Right ventricle myocardium superior (tissue), 1 donor: ENCODE measurements around the gene LTB4R. TPM values are rescaled to one million over a fixed set of nuclear protein-coding genes. Genes with fewer than 3 reads are reported as not detected.

Experiments used
- ATAC-seq: fragments of 200-7000 bp; cut with Tn5 transposase; one replicate; pipeline ENCODE4 v1.9.1; 2020; ENCODE audit warnings: mild to moderate bottlenecking; ENCODE audit not compliant: poor library complexity
- DNase-seq: peaks from one replicate; pipeline ENCODE4 v3.0.0-alpha.2; 2020
- intact Hi-C: fragments of 100-400 bp; cut with DNase I; formaldehyde crosslinking; loops from one replicate; pipeline ENCODE4 v1.11.2; 2022
- total RNA-seq: library from RNA; stranded (reverse); fragmentation: NEBNext Ultra II Directional; extraction: Animal tissue kit (Norgen Biotek cat#: 25700); gene quantifications from one replicate; pipeline ENCODE4 v1.2.1, GENCODE V29; 2021
- donor health status: DM: no; HTN: yes; CAD: no; lungs with severe emphysema.

The LTB4R gene
- total RNA-seq, 1 donor from 2014 or later, result 1.8 TPM

DNA sequence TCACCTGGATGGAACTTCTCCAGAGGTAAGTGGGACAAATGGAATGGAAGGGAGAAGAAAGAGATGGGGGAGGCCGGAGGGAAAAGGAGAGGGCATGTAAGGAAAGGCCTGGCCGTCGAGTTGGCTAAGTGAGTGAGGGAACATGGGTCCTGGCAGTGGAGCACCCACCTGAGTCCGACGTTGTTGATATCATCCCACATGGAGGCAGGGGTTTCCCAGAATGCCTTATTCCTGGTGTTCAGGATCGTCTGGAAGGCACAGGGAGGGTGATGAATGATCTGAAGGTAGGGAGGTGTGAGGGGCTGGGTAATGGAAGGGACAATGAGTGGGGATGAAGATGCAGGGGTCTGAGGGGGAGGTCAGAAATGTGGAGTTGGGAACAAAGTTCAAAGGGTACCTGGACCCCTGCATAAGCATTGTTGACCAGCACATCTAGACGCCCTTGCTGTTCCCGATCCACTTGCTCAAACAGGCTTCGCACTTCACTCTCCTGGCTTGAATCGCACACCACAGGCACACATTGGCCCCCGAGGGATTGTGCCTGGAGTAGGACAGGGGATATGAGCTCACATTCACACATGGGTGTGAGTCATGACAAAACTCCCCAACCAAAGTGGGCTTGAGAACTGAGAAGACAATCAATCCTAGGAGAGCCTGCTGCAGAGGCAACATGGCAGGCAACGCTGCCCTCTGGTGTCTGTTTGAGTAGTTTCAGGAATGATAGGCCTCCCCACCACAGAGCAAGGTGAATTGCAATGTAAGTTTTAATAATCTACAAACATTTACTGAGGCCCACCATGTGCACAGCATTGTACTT is 14.8 kb upstream of the LTB4R start:
- DNase-seq, result peak; percentile 70
- intact Hi-C loops, result loop anchor here (2.0 kb wide), 1 partner anchor 54 kb away; the partner anchor contains the start of gene TINF2
- ATAC-seq, result peak; percentile 62

DNA sequence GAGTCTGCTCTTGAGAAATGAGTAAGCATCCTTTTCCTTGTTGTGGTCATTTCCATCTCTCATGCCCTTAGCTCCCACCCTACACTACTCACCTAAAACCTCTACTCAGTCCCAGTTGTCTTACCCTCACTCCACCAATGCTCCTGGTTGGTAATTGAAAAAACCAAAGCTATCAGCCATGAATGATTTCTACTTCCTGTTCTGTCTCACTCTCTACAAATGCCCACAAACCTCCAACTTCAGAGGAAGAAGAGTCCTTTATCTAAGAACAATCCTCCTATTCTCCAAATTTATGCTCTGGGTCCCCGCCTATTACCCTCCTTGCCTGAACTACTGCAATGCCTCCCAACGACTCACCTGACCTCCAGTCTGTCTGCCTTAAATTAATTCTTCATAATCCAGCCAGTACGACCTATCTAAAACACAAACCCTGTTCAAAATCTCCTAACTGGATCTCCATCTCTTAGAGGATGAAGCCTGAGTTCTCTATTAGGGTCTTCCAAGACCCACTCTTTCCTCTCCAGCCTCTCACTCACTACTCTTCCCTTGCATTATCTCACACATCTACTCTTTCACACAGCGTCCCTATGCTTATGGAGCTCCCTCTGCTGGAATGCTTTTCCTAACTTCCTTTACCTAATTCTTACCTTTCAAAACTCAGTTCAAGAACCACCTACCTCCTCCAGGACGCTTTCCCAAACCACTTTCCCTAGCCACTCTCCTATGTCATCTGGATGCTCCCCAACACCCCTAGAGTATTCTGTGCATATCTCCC is 13.9 kb upstream of the LTB4R start:
- intact Hi-C loops, result loop anchor here (2.0 kb wide), 1 partner anchor 55 kb away; the partner anchor contains the start of gene TINF2
- no peak for ATAC-seq
- no peak for DNase-seq

DNA sequence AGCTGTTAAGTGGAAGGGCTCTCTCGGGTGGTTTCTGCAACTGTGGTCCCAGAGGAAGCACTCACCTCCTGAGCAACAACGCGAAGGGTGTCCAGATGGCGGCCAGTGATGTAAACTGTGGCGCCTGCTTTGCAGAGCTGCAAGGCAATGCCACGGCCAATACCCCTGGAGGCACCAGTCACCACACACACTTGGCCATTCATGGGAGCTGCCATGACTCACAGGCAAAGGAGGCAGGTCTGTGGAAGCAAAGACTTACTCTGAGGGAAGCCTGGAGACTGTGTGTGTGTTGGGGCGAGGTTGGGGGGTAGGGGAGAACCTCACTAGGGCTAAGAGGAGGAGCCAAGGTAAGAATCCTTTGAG is 12.4 kb upstream of the LTB4R start:
- intact Hi-C loops, result no loop called here
- peak; percentile 4 for ATAC-seq
- DNase-seq, result no peak

DNA sequence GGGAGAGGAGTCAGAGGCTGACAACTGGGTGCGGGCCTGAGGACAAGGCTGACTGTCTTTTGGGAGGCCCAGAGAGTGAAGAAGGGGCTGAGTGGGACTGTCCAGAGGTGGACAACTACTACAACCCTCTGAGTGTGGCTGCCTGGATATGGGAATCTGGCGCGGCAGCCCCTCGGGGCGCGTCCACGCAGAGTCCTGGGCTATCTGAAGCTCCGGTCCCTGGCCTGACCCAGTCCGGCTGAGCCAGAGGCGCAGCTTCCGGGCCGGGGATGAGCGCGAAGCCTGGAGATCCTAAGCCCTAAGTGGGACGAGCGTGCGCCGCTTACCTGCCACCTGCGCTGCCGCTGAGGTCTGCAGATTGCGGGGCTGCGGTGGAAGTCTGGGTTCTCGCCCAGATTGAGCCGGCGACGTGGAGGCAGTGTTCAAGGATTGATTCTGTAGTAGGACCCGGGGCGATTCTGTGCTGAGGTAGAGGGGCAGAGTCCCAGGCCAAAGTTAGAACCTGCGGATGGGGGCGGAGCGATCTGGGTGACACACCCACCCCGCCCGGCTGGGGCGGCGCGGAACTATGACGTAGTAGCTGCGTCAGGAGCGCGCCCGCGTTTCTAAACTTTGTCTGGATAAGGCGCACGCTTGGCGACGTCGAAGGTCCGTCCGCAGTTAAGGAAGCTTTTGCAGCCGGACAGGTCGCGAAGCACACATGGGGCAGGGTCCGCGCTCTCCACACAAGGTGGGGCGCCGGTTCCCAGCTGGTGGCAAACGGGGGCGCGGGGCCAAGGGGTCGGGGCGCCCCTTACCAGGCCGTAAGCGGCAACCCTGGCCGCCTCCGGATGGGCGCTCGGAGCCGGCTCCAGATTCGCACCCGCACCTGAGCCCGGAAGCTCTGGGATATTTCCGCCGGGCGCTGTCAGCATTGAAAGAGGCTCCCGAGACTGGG is 11.8 kb upstream of the LTB4R start, which contains the start of the genes DHRS1 and NOP9:
DHRS1 (minus strand) TSS at position 526 of the 937 bp plus-strand sequence. CDS start 674 bp downstream, outside the sequence.
NOP9 (plus strand) TSS at position 596 of the 937 bp plus-strand sequence; CDS start at position 701, 105 bp downstream.
- intact Hi-C loops, result no loop called here
- peak; percentile 96 for DNase-seq

DNA sequence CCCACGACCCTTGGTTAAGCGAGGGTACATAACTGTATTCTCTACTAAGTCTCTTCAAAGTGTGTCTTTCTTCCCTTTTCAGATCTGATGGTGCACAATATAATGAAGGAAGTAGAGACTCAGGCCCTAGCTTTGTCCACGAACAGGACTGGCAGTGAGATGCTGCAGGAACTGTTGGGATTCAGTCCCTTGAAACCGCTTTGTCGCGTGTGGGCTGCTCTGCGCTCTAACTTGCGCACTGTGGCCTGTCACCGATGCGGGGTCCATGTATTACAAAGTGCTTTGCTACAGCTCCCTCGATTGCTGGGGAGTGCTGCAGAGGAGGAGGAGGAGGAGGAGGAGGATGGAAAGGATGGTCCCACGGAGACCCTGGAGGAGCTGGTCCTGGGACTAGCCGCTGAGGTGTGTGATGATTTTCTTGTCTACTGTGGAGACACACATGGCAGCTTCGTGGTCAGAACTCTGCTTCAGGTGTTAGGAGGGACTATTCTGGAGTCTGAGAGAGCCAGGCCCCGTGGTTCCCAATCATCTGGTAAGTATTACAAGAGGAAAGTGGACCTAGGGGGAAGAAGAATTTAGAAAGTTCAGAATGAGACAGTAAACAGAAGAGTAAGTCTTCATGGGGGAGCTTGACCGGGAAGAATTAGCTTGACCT is 10.8 kb upstream of the LTB4R start:
- ATAC-seq (no peak), DNase-seq (no peak)
- intact Hi-C loops, result no loop called here

More for the DNA sequence above, 11.8 kb upstream of the LTB4R start, which contains the start of the genes DHRS1 and NOP9:
- ATAC-seq, result peak; percentile 95

DNA sequence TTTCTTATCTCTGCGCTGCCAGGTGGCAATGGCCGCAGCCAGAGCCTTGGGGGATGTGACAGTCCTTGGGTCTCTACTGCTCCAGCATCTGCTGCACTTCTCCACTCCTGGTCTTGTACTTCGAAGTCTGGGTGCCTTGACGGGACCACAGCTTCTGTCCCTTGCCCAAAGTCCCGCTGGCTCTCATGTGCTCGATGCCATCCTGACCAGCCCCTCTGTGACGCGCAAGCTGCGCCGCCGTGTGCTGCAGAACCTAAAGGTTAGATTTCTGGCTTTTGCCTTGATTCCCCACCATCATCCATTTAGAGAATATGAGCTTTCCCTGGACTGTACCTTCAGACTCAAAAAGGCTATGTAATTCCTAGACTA is 7.3 kb upstream of the LTB4R start:
- intact Hi-C loops, result no loop called here

DNA sequence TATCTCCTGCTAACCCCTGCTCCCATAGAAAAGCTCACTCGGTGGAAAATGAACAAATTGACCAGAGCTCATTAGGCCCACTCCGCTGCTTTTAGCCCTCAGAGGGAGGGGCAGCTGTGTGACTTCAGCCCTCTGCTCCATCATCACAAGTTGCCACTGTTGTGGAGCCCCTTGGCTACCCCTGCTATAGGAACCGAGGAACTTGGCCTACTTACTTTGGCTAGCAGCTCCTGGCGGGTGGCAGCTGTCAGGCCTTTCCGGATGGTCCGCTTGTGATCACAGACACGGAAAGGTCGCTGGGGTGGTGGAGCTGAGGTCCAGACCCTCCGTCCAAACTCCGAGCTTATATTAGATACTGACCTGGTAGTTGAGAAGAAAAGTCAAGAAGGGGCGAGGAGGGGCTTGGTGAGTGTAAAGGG is 4.1 kb upstream of the LTB4R start:
- intact Hi-C loops, result no loop called here

More for the DNA sequence above, 7.3 kb upstream of the LTB4R start:
- DNase-seq (no peak), ATAC-seq (no peak)

DNA sequence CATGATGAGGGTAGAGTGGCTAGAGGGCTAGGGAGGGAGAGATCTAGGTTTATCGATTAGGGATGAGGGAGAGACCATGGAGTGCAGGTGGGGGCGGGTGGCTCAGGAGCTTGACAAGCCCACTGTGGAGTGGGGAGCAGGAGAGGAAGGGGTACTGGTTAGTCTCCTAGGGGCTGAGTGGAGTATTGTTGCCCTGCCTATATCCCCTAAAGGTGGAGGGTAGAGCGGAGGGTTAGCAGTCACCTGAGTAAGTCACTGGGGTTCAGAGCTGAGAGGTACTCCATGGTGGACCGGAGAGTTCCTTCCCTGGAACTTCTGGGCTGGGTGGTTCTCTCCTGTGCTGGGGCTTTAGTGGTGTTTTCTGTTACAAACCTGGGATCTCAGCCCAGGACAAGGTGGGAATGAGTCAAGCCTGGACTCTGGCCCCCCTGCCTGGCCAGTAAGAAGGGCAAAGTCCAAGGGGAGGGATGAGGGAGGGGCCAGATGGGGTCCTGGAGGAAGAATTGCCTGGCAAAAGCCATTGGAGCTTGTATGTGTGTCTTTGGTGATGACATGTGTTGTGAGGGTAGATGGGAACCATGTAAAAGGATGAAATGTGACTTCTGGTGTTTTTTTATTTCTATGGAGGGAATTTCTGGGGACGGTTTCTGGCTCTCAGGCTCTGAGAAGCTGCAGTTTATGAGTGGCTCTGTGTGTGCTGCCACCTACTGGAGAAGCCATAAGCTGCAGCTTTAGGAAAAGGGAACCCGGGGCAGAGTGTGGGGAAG is 3.5 kb upstream of the LTB4R start, which contains the start of gene CIDEB:
CIDEB (minus strand) TSS at position 403 of the 767 bp plus-strand sequence; CDS start at position 284, 119 bp downstream.
- DNase-seq, result peak; percentile 70
- ATAC-seq, result peak; percentile 16
- intact Hi-C loops, result no loop called here

More for the DNA sequence above, 4.1 kb upstream of the LTB4R start:
- DNase-seq (no peak), ATAC-seq (no peak)

DNA sequence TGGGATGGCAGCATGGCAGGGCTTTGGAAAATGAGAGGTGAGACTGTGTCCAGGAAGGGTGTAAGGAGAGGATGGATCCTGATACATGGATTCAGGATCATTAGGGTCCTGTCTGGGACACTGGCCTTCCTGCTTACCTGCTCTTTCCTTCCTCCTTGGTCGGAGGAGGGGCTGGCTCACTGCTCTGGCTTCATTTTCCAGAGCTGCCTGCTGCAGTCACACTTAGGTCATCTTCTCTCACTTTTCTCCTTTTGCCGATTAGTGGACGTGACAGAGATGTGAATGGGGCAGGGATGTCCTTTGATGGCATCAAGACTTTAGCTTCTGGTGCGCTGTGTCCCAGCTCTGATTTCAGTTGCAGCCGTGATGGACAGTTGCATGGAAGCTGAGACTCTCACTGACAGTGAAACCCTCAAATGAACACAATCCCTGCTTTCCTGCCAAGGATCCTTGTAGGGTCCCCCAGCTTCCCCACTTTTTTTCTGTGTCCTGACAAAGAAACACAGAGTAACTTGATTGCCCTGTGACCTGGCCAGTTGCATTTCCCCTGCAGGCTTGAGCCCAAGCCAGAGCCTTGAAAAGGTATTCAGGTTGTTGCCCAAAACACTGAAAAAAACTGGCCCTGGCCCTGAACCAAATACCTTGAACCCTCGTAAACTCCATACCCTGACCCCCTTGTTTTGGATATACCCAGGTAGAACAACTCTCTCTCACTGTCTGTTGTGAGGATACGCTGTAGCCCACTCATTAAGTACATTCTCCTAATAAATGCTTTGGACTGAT is 2.8 kb upstream of the LTB4R start:
- DNase-seq (no peak), ATAC-seq (no peak)
- intact Hi-C loops, result no loop called here

DNA sequence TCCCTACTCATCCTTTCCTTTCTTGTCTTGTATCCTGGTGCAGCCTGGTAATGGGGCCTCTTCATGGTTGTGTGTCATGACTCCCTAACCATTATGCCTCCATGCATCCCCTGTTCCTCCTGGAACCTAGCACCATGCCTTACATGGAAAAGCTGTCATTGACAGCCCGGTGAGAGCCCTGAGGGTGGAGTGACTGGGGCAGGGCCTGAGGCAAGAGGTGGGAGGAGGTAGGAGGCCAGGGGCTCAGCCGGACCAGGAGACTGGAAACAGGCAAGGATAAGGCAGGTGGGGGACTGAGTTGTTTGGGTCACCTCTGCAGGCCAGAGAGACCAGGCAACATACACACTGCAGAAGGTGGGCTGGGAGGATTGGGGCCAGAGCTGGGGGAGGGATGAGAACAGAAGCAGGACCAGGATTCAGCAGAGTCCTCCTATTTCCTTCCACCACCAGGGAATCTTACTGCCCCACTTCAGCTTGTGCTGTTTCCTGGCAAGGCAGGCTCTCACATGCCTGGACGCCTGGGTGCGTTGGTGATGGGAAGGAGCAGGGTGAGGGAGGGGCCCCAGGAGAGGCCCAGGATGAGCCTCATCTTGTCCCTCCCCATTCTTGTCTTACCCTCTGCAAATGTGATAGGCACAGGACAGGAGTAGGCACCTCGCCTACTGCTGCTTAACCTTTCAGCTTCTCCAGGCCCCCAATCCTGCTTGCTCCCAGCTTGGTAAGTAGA is 1.6 kb upstream of the LTB4R start, which contains the start of gene LTB4R2:
LTB4R2 (plus strand) TSS at position 603 of the 727 bp plus-strand sequence. CDS start 525 bp downstream, outside the sequence.
- ATAC-seq, result no peak
- no peak for DNase-seq
- intact Hi-C loops, result no loop called here

DNA sequence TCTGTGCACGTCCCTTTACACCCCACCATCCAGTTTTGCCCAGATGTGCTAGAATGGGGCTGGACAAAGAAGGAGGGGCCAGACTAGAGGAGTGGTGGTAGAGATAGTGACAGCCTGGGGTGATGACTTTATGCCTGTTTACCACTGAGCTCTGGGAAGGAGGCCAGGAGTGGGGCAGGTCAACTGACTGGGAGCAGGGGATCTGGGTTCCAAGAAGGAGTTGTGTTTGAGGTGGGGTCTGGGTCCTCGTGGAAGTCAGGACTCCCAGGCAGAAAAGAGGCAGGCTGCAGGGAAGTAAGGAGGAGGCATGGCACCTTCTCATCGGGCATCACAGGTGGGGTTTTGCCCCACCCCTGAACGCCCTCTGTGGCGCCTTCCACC is 1.0 kb upstream of the LTB4R start:
- intact Hi-C loops, result no loop called here
- DNase-seq (no peak), ATAC-seq (no peak)

DNA sequence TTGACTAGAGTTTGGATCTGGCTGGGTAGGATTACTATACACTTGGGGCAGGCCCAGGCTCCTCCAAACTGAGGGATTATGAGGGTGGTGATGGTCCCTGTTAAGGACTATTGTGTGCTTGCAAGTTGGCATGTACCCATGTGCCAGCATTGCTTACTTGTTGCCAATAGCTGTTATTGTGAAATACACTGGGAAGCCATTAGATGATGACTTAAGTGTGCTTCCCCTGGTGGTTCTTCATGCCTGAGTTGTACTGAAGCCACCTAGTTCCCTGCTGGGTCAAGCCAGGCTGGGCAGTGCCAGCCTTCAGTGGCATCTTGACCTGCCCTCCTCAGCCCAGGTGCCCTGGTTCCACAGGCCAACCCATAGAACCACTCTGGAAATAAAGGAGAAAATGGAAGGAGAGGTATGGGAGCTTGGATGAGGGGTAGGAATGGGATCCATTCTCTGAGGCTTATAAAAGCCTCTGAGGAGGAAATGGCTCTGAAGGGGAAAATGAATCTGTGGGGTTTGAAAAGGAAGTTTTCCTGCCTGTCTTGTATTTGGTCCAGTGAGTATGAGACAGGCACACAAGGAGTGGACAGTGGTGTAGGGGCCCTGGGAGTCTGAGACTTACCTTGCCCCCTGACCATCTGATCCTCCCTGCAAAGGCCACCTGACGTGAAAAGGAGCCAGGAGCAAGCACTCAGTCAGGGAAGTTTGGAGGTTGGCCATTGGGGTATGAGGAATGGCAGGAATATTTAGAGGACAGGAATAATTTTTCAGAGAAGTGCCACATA is 724 bp downstream of the LTB4R start:
- no peak for DNase-seq
- ATAC-seq, result peak; percentile 5
- intact Hi-C loops, result no loop called here

DNA sequence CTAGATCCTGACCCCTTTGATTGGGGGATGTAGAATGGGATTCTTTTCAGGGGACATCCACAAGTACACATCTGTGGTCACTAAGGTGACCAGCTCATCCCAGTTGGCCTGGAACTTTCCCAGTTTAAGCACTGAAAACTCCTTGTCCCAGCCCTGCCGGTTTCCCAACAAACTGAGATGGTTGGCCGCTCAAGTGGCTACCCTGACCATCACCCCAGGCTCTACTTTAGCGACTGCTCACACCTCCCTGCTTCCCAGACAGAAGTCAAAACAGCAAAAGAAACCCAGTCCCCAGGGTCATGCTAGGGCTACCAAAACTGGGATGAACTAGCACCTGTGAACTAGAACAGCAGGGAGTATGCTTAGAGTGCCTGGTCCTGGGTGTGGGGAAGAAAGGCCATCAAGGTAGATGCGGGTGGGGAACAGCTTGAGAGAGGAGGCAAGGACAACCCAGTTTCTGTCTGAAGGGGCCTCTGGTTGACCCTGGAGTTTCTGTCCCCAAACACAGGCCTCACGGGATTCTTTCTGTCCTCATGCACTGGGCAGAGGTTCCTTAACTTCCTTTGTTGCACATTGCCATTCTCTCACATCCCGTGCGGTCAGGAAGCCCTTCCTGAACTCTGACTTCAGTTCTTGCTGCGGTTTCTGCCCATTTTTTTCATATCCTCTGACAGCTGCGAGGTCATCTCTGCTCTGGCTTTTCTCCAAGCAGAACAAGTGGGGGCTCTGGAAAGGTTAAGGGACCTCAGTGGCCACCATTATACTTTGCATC is 1.6 kb downstream of the LTB4R start:
- ATAC-seq (no peak), DNase-seq (no peak)
- intact Hi-C loops, result no loop called here

DNA sequence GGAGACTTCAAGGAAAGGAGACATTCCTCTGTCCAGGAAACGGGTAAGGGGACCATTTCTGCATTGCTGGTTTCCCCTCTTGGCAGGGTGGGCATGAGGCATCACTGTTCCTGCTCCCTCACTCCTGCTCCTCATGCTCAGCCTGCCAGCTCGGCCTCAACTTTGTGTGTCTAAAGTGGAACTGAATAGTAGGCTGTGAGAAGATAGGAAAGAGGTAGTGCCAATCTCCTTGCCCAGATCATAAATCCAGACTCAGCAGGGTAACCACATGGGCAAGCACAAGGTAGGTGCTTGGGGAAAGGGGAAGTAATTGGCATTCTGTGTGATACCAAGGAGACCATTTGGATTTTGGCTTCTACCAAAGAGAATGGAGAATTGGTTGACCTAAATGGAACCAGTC is 2.6 kb downstream of the LTB4R start:
- ATAC-seq (no peak), DNase-seq (no peak)
- intact Hi-C loops, result no loop called here
